VCaP (cell line): ENCODE measurements around the gene ITGA8.

Source experiments
- H3K27ac ChIP-seq: fragments of 450-650 bp; 2 replicates; pipeline ENCODE4 v1.5.1; 2017
- CTCF ChIP-seq: fragments of 450-650 bp; conservative IDR thresholded peaks from 2 replicates; pipeline ENCODE4 v1.5.1; 2017; ENCODE audit warnings: mild to moderate bottlenecking, moderate library complexity

ITGA8 gene

GRCh38 chr10:15754937-15755336, 35.2 kb upstream of the ITGA8 start:
- TF ChIP-seq CTCF, result no peak
- H3K27ac ChIP-seq, result no peak overlapping the region

DNA sequence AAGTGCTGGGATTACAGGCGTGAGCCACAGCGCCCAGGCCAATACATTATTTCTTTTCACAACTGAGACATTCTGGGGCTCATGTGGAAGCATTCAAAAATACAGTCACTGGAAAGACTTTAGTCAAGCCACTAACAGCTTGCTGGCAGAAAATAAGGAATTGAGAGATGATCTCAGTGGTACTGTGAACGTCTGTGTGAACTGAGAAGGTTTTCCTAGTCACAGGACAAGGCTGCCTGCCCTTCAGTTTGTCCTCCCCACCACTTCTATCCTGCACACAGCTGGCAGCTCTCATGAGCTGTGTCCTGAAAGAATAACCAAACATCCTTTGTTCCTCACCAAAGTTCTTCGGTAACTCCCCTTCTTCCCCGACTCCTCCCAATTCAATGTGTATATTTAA, 31.3 kb upstream of the ITGA8 start:
- TF ChIP-seq CTCF, result no peak
- no peak overlapping the region for H3K27ac ChIP-seq

- no peak for TF ChIP-seq CTCF
- H3K27ac ChIP-seq, result no peak overlapping the region
These were observed 28.4 kb upstream of the ITGA8 start for GRCh38 chr10:15748126-15748525.

GRCh38 chr10:15747632-15748031, 27.9 kb upstream of the ITGA8 start:
- no peak for TF ChIP-seq CTCF
- H3K27ac ChIP-seq, result no peak overlapping the region

DNA sequence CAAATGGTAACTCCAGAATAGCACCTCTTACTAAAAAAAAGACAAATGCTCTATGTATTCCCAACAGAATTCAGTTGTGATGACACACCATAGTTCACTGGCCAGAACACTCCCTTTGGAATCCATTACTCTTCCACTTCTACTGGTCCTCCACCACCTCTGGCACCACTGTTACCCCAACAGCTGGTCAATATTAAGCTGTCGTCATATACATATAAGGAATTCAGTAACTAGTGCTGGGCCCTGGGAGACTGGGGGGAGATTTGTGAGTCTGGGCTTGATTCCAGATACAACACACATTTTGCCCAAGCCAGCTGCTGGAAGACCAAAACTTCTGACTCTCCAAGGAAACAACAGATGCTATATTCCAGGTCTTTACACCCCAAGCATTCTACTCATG, 26.0 kb upstream of the ITGA8 start:
- H3K27ac ChIP-seq, result no peak overlapping the region
- no peak for TF ChIP-seq CTCF

DNA sequence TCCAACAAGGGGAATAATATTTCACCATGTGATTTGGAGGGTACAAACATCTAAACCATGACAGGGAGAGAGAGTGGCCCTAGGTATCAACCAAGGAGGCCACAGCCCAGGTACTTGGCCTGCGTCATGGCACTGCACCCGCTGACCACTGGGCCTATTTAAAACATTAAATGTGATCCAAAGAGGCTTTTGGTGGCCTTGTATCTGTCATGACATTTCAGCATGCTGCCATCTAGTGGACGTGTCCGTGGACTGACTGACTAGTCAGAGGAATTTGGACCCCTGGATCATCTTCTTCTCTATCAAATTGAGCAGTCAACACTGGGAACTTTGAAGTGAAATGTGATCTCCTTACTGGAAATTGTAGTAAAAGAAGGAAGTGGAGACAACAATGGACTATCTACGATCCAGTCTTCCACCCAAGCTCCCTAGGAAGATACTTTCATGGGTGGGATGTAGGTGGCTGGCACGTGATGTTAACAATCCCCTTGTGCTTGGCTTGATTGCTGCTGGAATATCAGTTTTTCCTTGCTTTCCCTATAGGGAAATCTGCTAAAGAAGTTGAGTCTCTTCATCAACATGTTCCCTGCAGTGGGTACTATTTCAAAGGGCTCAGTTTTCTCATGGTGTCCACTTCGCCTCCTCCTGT, 24.6 kb upstream of the ITGA8 start:
- H3K27ac ChIP-seq, result no peak overlapping the region
- TF ChIP-seq CTCF, result peak; percentile 67

DNA sequence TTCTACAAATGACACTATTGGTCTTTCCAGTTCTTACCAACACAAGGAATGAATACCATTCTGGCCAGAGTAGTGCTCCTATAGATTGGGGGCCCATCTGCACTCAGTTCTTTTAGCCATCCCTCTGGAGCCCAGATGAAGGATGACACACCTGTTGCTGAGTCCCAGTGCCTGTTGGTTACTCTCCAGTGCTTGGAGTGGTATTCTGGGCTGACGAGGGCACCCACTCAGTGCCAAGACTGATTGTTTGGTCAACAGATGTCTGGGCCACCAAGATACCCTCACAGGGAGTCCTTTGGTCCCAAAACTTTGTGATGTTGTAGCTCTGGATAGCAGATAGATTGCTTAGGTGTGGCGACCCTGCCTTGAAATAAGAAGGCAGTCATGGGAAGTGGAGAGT, 23.7 kb upstream of the ITGA8 start:
- no peak overlapping the region for H3K27ac ChIP-seq
- TF ChIP-seq CTCF, result no peak
